RWPE1 (cell line): ENCODE data around the gene OGFRL1.

ENCODE experiments used
- CTCF ChIA-PET: fragments of 350-600 bp; sonication (Branson Sonifier 250); formaldehyde crosslinking; extraction: SDS; loops from one replicate; lab custom pipeline; 2021; lab: Yijun Ruan, JAX
- POLR2A ChIA-PET: fragments of 400-600 bp; formaldehyde crosslinking; extraction: SDS; loops from one replicate; lab custom pipeline; 2020; ENCODE audit warnings: antibody characterized with exemption; ENCODE audit not compliant: low non-redundant PET; lab: Yijun Ruan, JAX
- DNase-seq: peaks from one replicate; pipeline ENCODE4 v3.0.0; 2012; ENCODE audit warnings: low spot score
- H3K27ac ChIP-seq: fragments of 450-650 bp; 2 replicates; pipeline ENCODE4 v1.5.1; 2017
- CTCF ChIP-seq: fragments of 450-650 bp; conservative IDR thresholded peaks from 2 replicates; pipeline ENCODE4 v1.5.1; 2017; ENCODE audit warnings: low read depth, mild to moderate bottlenecking

Gene OGFRL1

GRCh38 chr6:71309656-71310055 is 21.0 kb downstream of the OGFRL1 start:
- H3K27ac ChIP-seq, result no peak overlapping the region
- no peak for DNase-seq
- ChIA-PET CTCF (interaction anchor here (0.6 kb wide), 1 partner anchor 116 kb away, joined by 4 read pairs; no protein-coding TSS in a partner anchor), POLR2A (no interaction called here)
- no peak for TF ChIP-seq CTCF

DNA sequence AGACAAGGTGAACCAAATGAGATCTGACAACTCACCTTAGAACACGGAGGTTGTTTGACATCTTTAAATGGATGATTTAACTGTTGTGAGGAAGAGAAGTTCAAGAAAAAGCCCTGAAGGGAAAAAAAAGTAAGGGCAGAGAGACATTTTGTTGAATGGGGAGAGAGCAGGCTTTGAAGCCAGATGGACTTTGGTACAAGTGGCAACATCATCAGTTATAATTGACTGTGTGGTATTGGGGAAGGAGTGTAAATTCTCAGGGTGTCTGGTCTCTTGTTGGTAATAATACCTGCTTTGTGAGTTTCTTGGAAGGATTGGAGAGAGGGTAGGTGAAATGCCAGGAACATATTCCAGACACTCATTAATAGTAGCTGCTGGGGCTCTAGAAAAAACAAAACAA is 21.6 kb downstream of the OGFRL1 start:
- no peak for TF ChIP-seq CTCF
- no peak for DNase-seq
- CTCF ChIA-PET, result no interaction called here
- POLR2A ChIA-PET, result no interaction called here
- no peak overlapping the region for H3K27ac ChIP-seq

- no peak for TF ChIP-seq CTCF
- no peak overlapping the region for H3K27ac ChIP-seq
- DNase-seq, result no peak
- ChIA-PET CTCF (interaction anchor here (1.2 kb wide), 1 partner anchor 369 kb away, joined by 8 read pairs; no protein-coding TSS in a partner anchor), POLR2A (no interaction called here)
These were observed 23.5 kb downstream of the OGFRL1 start for GRCh38 chr6:71312089-71312488.

- DNase-seq, result no peak
- CTCF ChIA-PET, result no interaction called here
- no peak for TF ChIP-seq CTCF
- no peak overlapping the region for H3K27ac ChIP-seq
- POLR2A ChIA-PET, result no interaction called here
These were observed 28.8 kb downstream of the OGFRL1 start for GRCh38 chr6:71317441-71317840.

DNA sequence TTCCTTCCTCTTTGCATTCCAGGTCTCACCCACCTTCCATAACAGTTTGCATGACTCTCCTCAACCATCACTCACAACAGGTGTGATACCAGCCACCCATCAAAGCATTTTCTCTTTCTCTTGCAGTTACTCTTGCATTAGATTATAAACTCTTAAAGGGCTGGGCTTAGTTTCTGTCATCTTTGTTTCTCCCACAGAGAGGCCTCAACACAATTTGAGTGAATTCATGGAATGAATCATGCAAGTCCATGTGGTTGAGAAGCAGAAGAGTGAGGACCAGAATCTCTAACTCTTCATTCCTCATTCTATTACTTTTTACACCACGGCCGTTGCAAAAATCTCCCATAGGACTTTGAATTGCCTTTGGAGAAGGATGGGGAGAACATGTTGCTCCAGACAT is 31.4 kb downstream of the OGFRL1 start:
- ChIA-PET POLR2A (no interaction called here), CTCF (no interaction called here)
- no peak overlapping the region for H3K27ac ChIP-seq
- no peak for DNase-seq
- TF ChIP-seq CTCF, result no peak

DNA sequence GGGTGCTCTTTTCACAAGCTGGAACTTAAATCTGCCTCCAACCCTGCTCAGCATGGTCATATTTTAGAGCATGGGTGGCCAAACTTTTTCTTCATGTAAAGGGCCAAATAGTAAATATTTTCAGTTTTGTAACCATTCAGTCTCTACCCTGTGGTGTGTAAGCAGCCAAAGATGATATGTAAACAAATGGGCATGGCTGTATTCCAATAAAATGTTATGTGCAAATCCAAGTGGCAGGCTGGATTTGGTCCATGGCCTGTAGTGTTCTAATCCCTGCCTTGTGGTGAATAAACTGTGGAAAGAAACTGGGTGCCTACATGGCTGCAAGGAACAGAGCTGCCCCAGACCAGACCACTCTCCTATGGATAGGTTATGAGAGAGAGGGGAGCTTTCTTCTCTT is 32.7 kb downstream of the OGFRL1 start:
- no peak for DNase-seq

More for the DNA sequence above, 32.7 kb downstream of the OGFRL1 start:
- ChIA-PET POLR2A (no interaction called here), CTCF (no interaction called here)
- no peak for TF ChIP-seq CTCF
- no peak overlapping the region for H3K27ac ChIP-seq
